Body of pancreas (tissue), 4 donors: ENCODE results near the gene MTM1. TPM values are rescaled to one million over a fixed set of nuclear protein-coding genes. Genes with fewer than 3 reads are reported as not detected.
A peak's percentile ranks its signal among the peaks of the same experiment; 100 is the strongest.

Experiments used
- ATAC-seq: fragments of 150-250 bp; one replicate; pipeline ENCODE4 v1.9.1; 2016
- DNase-seq, 4 donors: peaks; one replicate each; pipeline ENCODE4 v3.0.0-alpha.2; 2019
- H3K27ac ChIP-seq, 4 donors: fragments of 200-600 bp; sonication (generic); 1 replicate in 3 of 4; 2 replicates in 1 of 4; pipeline versions ENCODE4 v1.5.1 to v1.6.1; 2016 to 2019; ENCODE audit warnings: mild to moderate bottlenecking in 1 of 4, mixed read lengths in 1 of 4, moderate library complexity in 1 of 4
- H3K27me3 ChIP-seq, 2 donors: fragments of 200-600 bp; sonication (generic); one replicate each; pipeline ENCODE4 v1.6.0; 2016; ENCODE audit warnings: mild to moderate bottlenecking in 1 of 2
- H3K36me3 ChIP-seq, 2 donors: fragments of 200-600 bp; sonication (generic); replicated peaks in 1 of 2; 2 replicates each; pipeline ENCODE4 v1.5.1; 2016; ENCODE audit warnings: low read depth in 2 of 2; ENCODE audit not compliant: insufficient read depth in 1 of 2
- H3K4me1 ChIP-seq: fragments of 200-600 bp; sonication (generic); one replicate; pipeline ENCODE4 v1.6.0; 2016
- H3K4me3 ChIP-seq, 2 donors: fragments of 200-600 bp; sonication (generic); 1 replicate in 1 of 2; 2 replicates in 1 of 2; pipeline ENCODE4 v1.5.1; 2016 to 2019
- H3K9me3 ChIP-seq, 3 donors: fragments of 200-600 bp; sonication (generic); 1 replicate in 2 of 3; 2 replicates in 1 of 3; pipeline ENCODE4 v1.5.1; 2016
- CTCF ChIP-seq, 7 experiments: fragments of 450-650 bp in 4 of 7; fragments of 200-600 bp in 3 of 7; sonication (generic) in 3 of 7; IDR thresholded peaks; one replicate each; pipeline ENCODE4 v1.5.1; 2016 to 2019; ENCODE audit warnings: antibody characterized with exemption in 7 of 7
- POLR2A ChIP-seq, 3 donors: fragments of 450-650 bp; IDR thresholded peaks; one replicate each; pipeline ENCODE4 v1.6.1; 2016; ENCODE audit warnings: antibody characterized with exemption in 3 of 3, mild to moderate bottlenecking in 2 of 3
- WGBS, 2 donors: methylation state at CpG; one replicate each; pipeline ENCODE4 v1.1.5; 2017; 5-methylcytosine and 5-hydroxymethylcytosine counted together
- intact Hi-C: fragments of 100-400 bp; cut with DNase I; formaldehyde crosslinking; loops from one replicate; pipeline ENCODE4 v1.15.1; 2023
- total RNA-seq, 2 donors: library from RNA; depleted of rRNA; stranded (reverse); fragments of >200 nt; gene quantifications; one replicate each; pipeline ENCODE4 v1.1.0, GENCODE V29; 2016

The MTM1 gene
- total RNA-seq, 2 donors from 2014 or later: 5.3 to 5.4 TPM

- H3K4me1 ChIP-seq: peaks cover 31% of the 10 kb centered on the region
- no peaks in the 10 kb centered on the region for H3K36me3 ChIP-seq
- H3K27ac ChIP-seq: peak overlapping the region in 1 of 4 donors; percentile 37
- ATAC-seq (no peak), DNase-seq (no peak)
- 4 to 26% methylated on average over 3 of the region's 3 CpGs for WGBS, 2 donors
- no peaks in the 10 kb centered on the region for H3K27me3 ChIP-seq
- no peaks in the 10 kb centered on the region for H3K9me3 ChIP-seq
- TF ChIP-seq CTCF (IDR thresholded peaks at IDR 0.05) (no peak), POLR2A (IDR thresholded peaks at IDR 0.05) (no peak)
- H3K4me3 ChIP-seq: no peak overlapping the region
- intact Hi-C loops: no loop called here
Measured at GRCh38 chrX:150570512-150570911, 2.1 kb downstream of the MTM1 start.

- DNase-seq: no peak
- H3K27ac ChIP-seq: no peak overlapping the region
- peaks cover 31% of the 10 kb centered on the region for H3K4me1 ChIP-seq
- no peak for ATAC-seq
- no peaks in the 10 kb centered on the region for H3K9me3 ChIP-seq
- intact Hi-C loops: no loop called here
- H3K36me3 ChIP-seq: no peaks in the 10 kb centered on the region
- TF ChIP-seq POLR2A (IDR thresholded peaks at IDR 0.05): no peak
- TF ChIP-seq CTCF (IDR thresholded peaks at IDR 0.05): no peak
- no peak overlapping the region for H3K4me3 ChIP-seq
- 11 to 22% methylated on average over 1 of the region's 1 CpG for WGBS, 2 donors
- H3K27me3 ChIP-seq: no peaks in the 10 kb centered on the region
Measured at GRCh38 chrX:150572206-150572605, 3.8 kb downstream of the MTM1 start.

- DNase-seq (no peak), ATAC-seq (no peak)
- Histone ChIP-seq H3K4me3 (no peak overlapping the region), H3K27ac (no peak overlapping the region), H3K27me3 (no peaks in the 10 kb centered on the region), H3K9me3 (no peaks in the 10 kb centered on the region), H3K4me1 (peaks cover 31% of the 10 kb centered on the region), H3K36me3 (no peaks in the 10 kb centered on the region)
- 19 to 33% methylated on average over 1 of the region's 1 CpG for WGBS, 2 donors
- intact Hi-C loops: no loop called here
- TF ChIP-seq POLR2A (IDR thresholded peaks at IDR 0.05) (no peak), CTCF (IDR thresholded peaks at IDR 0.05) (no peak)
Measured at GRCh38 chrX:150573106-150573505, 4.7 kb downstream of the MTM1 start.

GRCh38 chrX:150573702-150574101 is 5.3 kb downstream of the MTM1 start:
- 47 to 65% methylated on average over 3 to 4 of the region's 4 CpGs for WGBS, 2 donors
- H3K4me1 ChIP-seq: peaks cover 31% of the 10 kb centered on the region
- no peak overlapping the region for H3K27ac ChIP-seq
- intact Hi-C loops: no loop called here
- no peak overlapping the region for H3K4me3 ChIP-seq
- ATAC-seq (no peak), DNase-seq (no peak)
- H3K36me3 ChIP-seq: no peaks in the 10 kb centered on the region
- no peak for TF ChIP-seq CTCF (IDR thresholded peaks at IDR 0.05)
- no peak for TF ChIP-seq POLR2A (IDR thresholded peaks at IDR 0.05)
- H3K9me3 ChIP-seq: no peaks in the 10 kb centered on the region
- H3K27me3 ChIP-seq: no peaks in the 10 kb centered on the region

- Histone ChIP-seq H3K4me1 (peaks cover 25% of the 10 kb centered on the region), H3K36me3 (no peaks in the 10 kb centered on the region), H3K4me3 (no peak overlapping the region), H3K9me3 (no peaks in the 10 kb centered on the region), H3K27ac (no peak overlapping the region), H3K27me3 (no peaks in the 10 kb centered on the region)
- DNase-seq (no peak), ATAC-seq (no peak)
- intact Hi-C loops: no loop called here
- WGBS, 2 donors: 69 to 78% methylated on average over 12 to 13 of the region's 13 CpGs
- TF ChIP-seq CTCF (IDR thresholded peaks at IDR 0.05): no peak
- TF ChIP-seq POLR2A (IDR thresholded peaks at IDR 0.05): no peak
Measured at GRCh38 chrX:150574559-150575418, 6.4 kb downstream of the MTM1 start.
